Erythroblast (primary cell): ENCODE data around the gene ATOX1.

ENCODE experiments used
- GATA1 ChIP-seq: IDR thresholded peaks from 2 replicates; pipeline ENCODE4 v1.6.1; 2011; ENCODE audit warnings: low read depth, mild to moderate bottlenecking, control low read depth, low read length, moderate library complexity
- POLR2A ChIP-seq: IDR thresholded peaks from 2 replicates; pipeline ENCODE4 v1.6.1; 2011; ENCODE audit warnings: mild to moderate bottlenecking, low read length

GRCh38 chr5:151757233-151758140 lies 944 bp downstream of the ATOX1 start:
- no peak for TF ChIP-seq POLR2A
- TF ChIP-seq GATA1: no peak
